Measurements from ENCODE around the gene IFNGR2.

DNA sequence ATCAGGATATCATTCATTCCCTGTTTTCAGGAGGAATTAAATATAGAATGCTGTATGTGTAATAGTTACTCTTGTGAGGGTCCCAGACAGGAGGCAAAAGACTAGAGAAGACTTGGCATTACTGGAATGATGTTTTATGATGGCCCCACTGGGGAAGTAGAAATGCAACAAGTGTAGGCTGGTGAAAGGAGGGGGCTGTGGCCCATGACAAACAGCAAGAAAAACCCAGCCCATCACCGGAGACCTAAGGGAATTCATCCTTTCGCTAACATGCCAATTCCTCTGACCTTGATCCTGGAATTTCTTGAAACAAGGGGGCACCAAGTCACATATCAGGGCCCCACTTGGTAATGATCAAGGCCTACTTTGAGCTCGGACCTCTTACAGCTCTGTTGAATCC lies 5.5 kb upstream of the IFNGR2 start:
- TF ChIP-seq TOX (CRISPR knock-in tag; IDR thresholded peaks at IDR 0.05; ENCODE audit: borderline replicate concordance): no peak
- no peak for TF ChIP-seq SNAI2 (CRISPR knock-in tag; IDR thresholded peaks at IDR 0.05)
- no peak for TF ChIP-seq ZNF8 (CRISPR knock-in tag; IDR thresholded peaks at IDR 0.05)
- no peak for TF ChIP-seq GLIS3 (CRISPR knock-in tag; IDR thresholded peaks at IDR 0.05)
